ENCODE results near the gene CFAP97.

CFAP97 gene

DNA sequence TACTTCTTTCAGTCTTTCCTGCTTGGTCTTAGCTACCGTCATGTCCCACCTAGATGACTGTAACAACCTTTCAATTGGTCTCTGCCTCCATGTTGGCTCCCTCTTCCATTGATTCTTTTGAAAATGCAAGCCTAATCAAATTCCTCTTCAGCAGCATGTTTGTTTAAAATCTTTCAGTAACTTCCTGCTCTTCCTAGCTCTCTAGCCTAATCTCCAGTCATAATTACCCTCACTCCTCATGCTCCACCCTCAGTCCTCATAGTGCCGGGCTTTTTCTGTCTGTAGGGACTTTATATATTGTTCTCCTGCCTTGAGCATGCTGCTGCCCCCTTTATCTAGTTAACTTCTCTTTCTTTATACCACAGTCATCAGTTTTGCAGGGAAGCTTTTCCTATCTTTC, 17.7 kb upstream of the CFAP97 start:
- Histone ChIP-seq H4K20me1 (ENCODE audit: low read depth, low read length) (no peaks in the 10 kb centered on the region), H3K4me3 (ENCODE audit: insufficient read depth, low read length, poor library complexity, severe bottlenecking) (no peak overlapping the region), H3K9me3 (ENCODE audit: insufficient read depth, low read length) (no peaks in the 10 kb centered on the region), H2AFZ (ENCODE audit: low read depth, low read length, severe bottlenecking) (no peak overlapping the region), H3K9ac (ENCODE audit: low read length) (no peak overlapping the region), H3K9me2 (replicated peaks; ENCODE audit: insufficient read depth, low read length) (no peaks in the 10 kb centered on the region), H3K27me3 (ENCODE audit: low read length) (no peaks in the 10 kb centered on the region), H3K4me2 (ENCODE audit: low read depth, low read length, poor library complexity, severe bottlenecking) (no peak overlapping the region), H3F3A (ENCODE audit: insufficient read depth) (0 out of 2 replicates have a peak, but pooled peaks cover 3% of the 10 kb centered on the region), H3K79me2 (ENCODE audit: insufficient read depth, low read length) (peaks cover 85% of the 10 kb centered on the region), H3K36me3 (ENCODE audit: low read length) (no peaks in the 10 kb centered on the region), H3K27ac (ENCODE audit: low read depth, low read length) (no peak overlapping the region)
- TF ChIP-seq EZH2phosphoT487 (conservative IDR thresholded peaks at IDR 0.05; ENCODE audit: low read length) (no peak), CTCF (IDR thresholded peaks at IDR 0.05; ENCODE audit: insufficient read depth, low read length, poor library complexity, severe bottlenecking) (no peak)

GRCh38 chr4:185219551-185220344, 15.9 kb upstream of the CFAP97 start:
- no peaks in the 10 kb centered on the region for H4K20me1 ChIP-seq (ENCODE audit: low read depth, low read length)
- H3K27me3 ChIP-seq (ENCODE audit: low read length): no peaks in the 10 kb centered on the region
- H2AFZ ChIP-seq (ENCODE audit: low read depth, low read length, severe bottlenecking): peak overlapping the region; percentile 28
- H3K4me2 ChIP-seq (ENCODE audit: low read depth, low read length, poor library complexity, severe bottlenecking): peak overlapping the region; percentile 97
- H3K9me3 ChIP-seq (ENCODE audit: insufficient read depth, low read length): no peaks in the 10 kb centered on the region
- H3K9me2 ChIP-seq (replicated peaks; ENCODE audit: insufficient read depth, low read length): no peaks in the 10 kb centered on the region
- H3F3A ChIP-seq (ENCODE audit: insufficient read depth): 0 out of 2 replicates have a peak, but pooled peaks cover 3% of the 10 kb centered on the region
- peak overlapping the region; percentile 29 for H3K4me3 ChIP-seq (ENCODE audit: insufficient read depth, low read length, poor library complexity, severe bottlenecking)
- H3K27ac ChIP-seq (ENCODE audit: low read depth, low read length): peak overlapping the region; percentile 62
- no peak for TF ChIP-seq CTCF (IDR thresholded peaks at IDR 0.05; ENCODE audit: insufficient read depth, low read length, poor library complexity, severe bottlenecking)
- no peak for TF ChIP-seq EZH2phosphoT487 (conservative IDR thresholded peaks at IDR 0.05; ENCODE audit: low read length)
- no peaks in the 10 kb centered on the region for H3K36me3 ChIP-seq (ENCODE audit: low read length)
- peaks cover 85% of the 10 kb centered on the region for H3K79me2 ChIP-seq (ENCODE audit: insufficient read depth, low read length)
- peak overlapping the region; percentile 23 for H3K9ac ChIP-seq (ENCODE audit: low read length)

DNA sequence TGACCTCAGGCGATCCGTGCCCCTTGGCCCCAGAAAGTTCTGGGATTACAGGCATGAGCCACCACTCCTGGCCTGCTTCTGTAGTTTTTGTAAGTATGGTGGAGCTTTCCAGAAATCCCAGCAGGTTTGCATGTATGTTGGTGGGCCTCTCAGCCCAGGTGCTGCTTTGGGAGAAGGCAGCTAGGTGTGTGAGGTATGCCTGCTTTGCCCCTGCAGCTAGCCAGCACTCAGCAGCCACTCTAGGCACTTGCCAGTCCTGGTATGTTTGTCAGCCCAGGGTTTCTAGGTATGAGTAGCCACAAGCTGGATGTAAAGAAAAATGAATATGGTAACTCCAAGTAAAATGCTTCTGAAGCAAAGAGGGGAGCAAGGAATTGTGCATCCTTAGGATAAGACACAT, 14.5 kb upstream of the CFAP97 start:
- Histone ChIP-seq H2AFZ (ENCODE audit: low read depth, low read length, severe bottlenecking) (no peak overlapping the region), H3K9me2 (replicated peaks; ENCODE audit: insufficient read depth, low read length) (no peaks in the 10 kb centered on the region), H3K9me3 (ENCODE audit: insufficient read depth, low read length) (no peaks in the 10 kb centered on the region), H3K79me2 (ENCODE audit: insufficient read depth, low read length) (peaks cover 91% of the 10 kb centered on the region), H3K4me2 (ENCODE audit: low read depth, low read length, poor library complexity, severe bottlenecking) (no peak overlapping the region), H3K36me3 (ENCODE audit: low read length) (no peaks in the 10 kb centered on the region), H3K27me3 (ENCODE audit: low read length) (no peaks in the 10 kb centered on the region), H3F3A (ENCODE audit: insufficient read depth) (peaks cover 12% of the 10 kb centered on the region), H3K9ac (ENCODE audit: low read length) (no peak overlapping the region), H4K20me1 (ENCODE audit: low read depth, low read length) (no peaks in the 10 kb centered on the region), H3K4me3 (ENCODE audit: insufficient read depth, low read length, poor library complexity, severe bottlenecking) (no peak overlapping the region), H3K27ac (ENCODE audit: low read depth, low read length) (peak overlapping the region; percentile 35; the same call in 1 of the 2 replicates)
- TF ChIP-seq CTCF (IDR thresholded peaks at IDR 0.05; ENCODE audit: insufficient read depth, low read length, poor library complexity, severe bottlenecking) (no peak), EZH2phosphoT487 (conservative IDR thresholded peaks at IDR 0.05; ENCODE audit: low read length) (no peak)

Measured in SU-DHL-6 (cell line).